BJ (cell line): ENCODE results near the gene NMS. TPM values are rescaled to one million over a fixed set of nuclear protein-coding genes. Genes with fewer than 3 reads are reported as not detected.

Experiments
- CTCF ChIA-PET: fragments of 350-600 bp; formaldehyde crosslinking; extraction: SDS; loops from one replicate; lab custom pipeline; 2021; ENCODE audit warnings: antibody characterized with exemption, inconsistent platforms; lab: Yijun Ruan, JAX
- POLR2A ChIA-PET: fragments of 300-600 bp; sonication (Branson Sonifier 250); formaldehyde crosslinking; extraction: SDS; loops from one replicate; lab custom pipeline; 2021; ENCODE audit warnings: antibody characterized with exemption; lab: Charles Lee
- DNase-seq: peaks from one replicate; pipeline ENCODE4 v3.0.0-alpha.2; 2011; ENCODE audit warnings: low read depth
- H3K27me3 ChIP-seq: 2 replicates; pipeline ENCODE4 v1.6.0; 2011; ENCODE audit warnings: low read length; ENCODE audit not compliant: control insufficient read depth, insufficient read depth
- H3K36me3 ChIP-seq: 2 replicates; pipeline ENCODE4 v1.5.1; 2011; ENCODE audit warnings: low read length; ENCODE audit not compliant: control insufficient read depth, insufficient read depth
- H3K4me3 ChIP-seq: 2 replicates; pipeline ENCODE4 v1.5.1; 2011; ENCODE audit warnings: low read depth, mild to moderate bottlenecking, control low read depth, low read length
- polyA plus RNA-seq: library from polyadenylated mRNA; depleted of rRNA; stranded (reverse); fragments of >200 nt; gene quantifications from 2 replicates; pipeline ENCODE4 v1.2.3, GENCODE V29; 2011; rRNA removed
- TF ChIP-seq, protein P1 (sequence below): IDR thresholded peaks from 2 replicates; pipeline ENCODE4 v1.5.1; 2011; ENCODE audit warnings: low read depth, mild to moderate bottlenecking, control low read depth, inconsistent platforms, low read length, moderate library complexity; ENCODE audit not compliant: insufficient read depth

Gene NMS
- polyA plus RNA-seq, 1 experiment, result not detected

DNA sequence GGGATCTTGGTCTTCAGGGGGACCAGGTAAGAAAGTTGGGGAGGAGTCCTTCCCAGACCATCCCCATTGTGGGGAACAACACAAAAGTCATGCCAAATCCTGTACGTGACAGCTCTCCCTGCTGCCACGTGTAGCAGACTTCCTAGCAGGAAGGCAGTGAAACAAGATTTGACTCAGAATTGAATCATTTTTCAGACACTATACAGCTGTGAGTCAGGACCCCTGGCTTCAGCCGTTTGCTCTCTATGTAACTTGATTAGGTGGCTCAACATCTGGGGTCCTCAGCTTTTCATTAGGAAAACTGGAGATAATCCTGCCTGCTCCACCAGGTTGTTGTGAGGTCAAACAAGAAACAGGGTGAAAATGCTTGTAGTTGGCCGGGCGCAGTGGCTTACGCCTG, 59.6 kb downstream of the NMS start:
- no peak overlapping the region for H3K4me3 ChIP-seq
- TF ChIP-seq, protein P1, sequence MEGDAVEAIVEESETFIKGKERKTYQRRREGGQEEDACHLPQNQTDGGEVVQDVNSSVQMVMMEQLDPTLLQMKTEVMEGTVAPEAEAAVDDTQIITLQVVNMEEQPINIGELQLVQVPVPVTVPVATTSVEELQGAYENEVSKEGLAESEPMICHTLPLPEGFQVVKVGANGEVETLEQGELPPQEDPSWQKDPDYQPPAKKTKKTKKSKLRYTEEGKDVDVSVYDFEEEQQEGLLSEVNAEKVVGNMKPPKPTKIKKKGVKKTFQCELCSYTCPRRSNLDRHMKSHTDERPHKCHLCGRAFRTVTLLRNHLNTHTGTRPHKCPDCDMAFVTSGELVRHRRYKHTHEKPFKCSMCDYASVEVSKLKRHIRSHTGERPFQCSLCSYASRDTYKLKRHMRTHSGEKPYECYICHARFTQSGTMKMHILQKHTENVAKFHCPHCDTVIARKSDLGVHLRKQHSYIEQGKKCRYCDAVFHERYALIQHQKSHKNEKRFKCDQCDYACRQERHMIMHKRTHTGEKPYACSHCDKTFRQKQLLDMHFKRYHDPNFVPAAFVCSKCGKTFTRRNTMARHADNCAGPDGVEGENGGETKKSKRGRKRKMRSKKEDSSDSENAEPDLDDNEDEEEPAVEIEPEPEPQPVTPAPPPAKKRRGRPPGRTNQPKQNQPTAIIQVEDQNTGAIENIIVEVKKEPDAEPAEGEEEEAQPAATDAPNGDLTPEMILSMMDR, result no peak
- no peaks in the 10 kb centered on the region for H3K27me3 ChIP-seq
- ChIA-PET POLR2A (no interaction called here), CTCF (no interaction called here)
- H3K36me3 ChIP-seq, result no peaks in the 10 kb centered on the region
- DNase-seq, result no peak

Other genes starting within 250 kb of the NMS start
- gene LONRF2, start 148.0 kb upstream of the NMS start, polyA plus RNA-seq, result 0.02 and 0.04 TPM in 2 replicates
- 11.5 and 11.7 TPM in 2 replicates for gene CHST10, start 52.8 kb upstream of the NMS start, polyA plus RNA-seq
- 10.9 and 20.9 TPM in 2 replicates for gene PDCL3, start 92.5 kb downstream of the NMS start, polyA plus RNA-seq